Measurements from ENCODE around the gene MYH7.
"Not testable (repeated sequence)": the region's sequence is repeated elsewhere in the genome, so short reads cannot be mapped to it uniquely, and the experiment has no call there.

MYH7 gene

GRCh38 chr14:23386266-23386657, 49.2 kb downstream of the MYH7 start:
- not testable (repeated sequence) for DNase-seq (ENCODE audit: low spot score)

GRCh38 chr14:23385642-23386265, 49.7 kb downstream of the MYH7 start:
- DNase-seq (ENCODE audit: low spot score): no peak

GRCh38 chr14:23385244-23385641, 50.2 kb downstream of the MYH7 start:
- no peak for DNase-seq (ENCODE audit: low spot score)

- no peak for DNase-seq (ENCODE audit: low spot score)
These were observed 50.9 kb downstream of the MYH7 start for GRCh38 chr14:23384364-23385080.

GRCh38 chr14:23382731-23383440, 52.6 kb downstream of the MYH7 start:
- no peak for DNase-seq (ENCODE audit: low spot score)

GRCh38 chr14:23382276-23382675, 53.2 kb downstream of the MYH7 start:
- DNase-seq (ENCODE audit: low spot score): no peak

- DNase-seq (ENCODE audit: low spot score): no peak
These were observed 53.6 kb downstream of the MYH7 start for GRCh38 chr14:23381871-23382270.

- no peak for DNase-seq (ENCODE audit: low spot score)
These were observed 54.5 kb downstream of the MYH7 start for GRCh38 chr14:23380976-23381375.

- DNase-seq (ENCODE audit: low spot score): no peak
These were observed 55.1 kb downstream of the MYH7 start for GRCh38 chr14:23380197-23380914.

- DNase-seq (ENCODE audit: low spot score): peak; percentile 65
These were observed 55.9 kb downstream of the MYH7 start for GRCh38 chr14:23379366-23380196.

- no peak for DNase-seq (ENCODE audit: low spot score)
These were observed 56.7 kb downstream of the MYH7 start for GRCh38 chr14:23378612-23379220.

- DNase-seq (ENCODE audit: low spot score): no peak
These were observed 57.6 kb downstream of the MYH7 start for GRCh38 chr14:23377573-23378563.

- no peak for DNase-seq (ENCODE audit: low spot score)
These were observed 58.3 kb downstream of the MYH7 start for GRCh38 chr14:23377198-23377550.

- no peak for DNase-seq (ENCODE audit: low spot score)
These were observed 58.8 kb downstream of the MYH7 start, which contains the start of gene CMTM5 for GRCh38 chr14:23376482-23377197. Gene CMTM5 (plus strand): TSS chr14:23377046. CDS start chr14:23377252, 206 bp downstream.

- DNase-seq (ENCODE audit: low spot score): no peak
These were observed 59.8 kb downstream of the MYH7 start for GRCh38 chr14:23375527-23376251.

- DNase-seq (ENCODE audit: low spot score): no peak
These were observed 62.4 kb downstream of the MYH7 start for GRCh38 chr14:23373041-23373440.

GRCh38 chr14:23372509-23372908, 63.0 kb downstream of the MYH7 start, which contains the start of gene IL25:
Gene IL25 (plus strand): TSS chr14:23372809.
- no peak for DNase-seq (ENCODE audit: low spot score)

GRCh38 chr14:23371865-23372264, 63.6 kb downstream of the MYH7 start:
- DNase-seq (ENCODE audit: low spot score): no peak

Measured in NAMALWA (cell line).